ENCODE data around the gene RNF128.

The RNF128 gene

GRCh38 chrX:106726485-106727437 is at the start of gene RNF128:
Gene RNF128, plus strand, starts transcription at chrX:106726701. Its CDS starts 213 bp downstream, at chrX:106726914.
- peak; percentile 1 for DNase-seq

GRCh38 chrX:106680716-106681115 is 45.8 kb upstream of the RNF128 start:
- DNase-seq, result no peak

GRCh38 chrX:106684207-106684606 is 42.3 kb upstream of the RNF128 start:
- DNase-seq, result no peak

GRCh38 chrX:106692425-106693065 is 34.0 kb upstream of the RNF128 start:
- DNase-seq, result no peak

GRCh38 chrX:106696502-106696901 is 30.0 kb upstream of the RNF128 start:
- DNase-seq, result no peak

- DNase-seq, result no peak
Observed at GRCh38 chrX:106698693-106699092, 27.8 kb upstream of the RNF128 start.

GRCh38 chrX:106702636-106703035 is 23.9 kb upstream of the RNF128 start:
- no peak for DNase-seq

- no peak for DNase-seq
Observed at GRCh38 chrX:106706466-106706865, 20.0 kb upstream of the RNF128 start.

- DNase-seq, result no peak
Observed at GRCh38 chrX:106707771-106708454, 18.6 kb upstream of the RNF128 start.

GRCh38 chrX:106710771-106711170 is 15.7 kb upstream of the RNF128 start:
- no peak for DNase-seq

GRCh38 chrX:106711375-106711774 is 15.1 kb upstream of the RNF128 start:
- no peak for DNase-seq

GRCh38 chrX:106716004-106716403 is 10.5 kb upstream of the RNF128 start:
- DNase-seq, result no peak

- DNase-seq, result no peak
Observed at GRCh38 chrX:106716463-106716862, 10.0 kb upstream of the RNF128 start.

GRCh38 chrX:106718709-106719108 is 7.8 kb upstream of the RNF128 start:
- DNase-seq, result no peak

- no peak for DNase-seq
Observed at GRCh38 chrX:106725931-106726330, 570 bp upstream of the RNF128 start.

GRCh38 chrX:106728337-106728736 is 1.8 kb downstream of the RNF128 start:
- no peak for DNase-seq

- no peak for DNase-seq
Observed at GRCh38 chrX:106730401-106730800, 3.9 kb downstream of the RNF128 start.

GRCh38 chrX:106731590-106731989 is 5.1 kb downstream of the RNF128 start:
- DNase-seq, result no peak

GRCh38 chrX:106734827-106735226 is 8.3 kb downstream of the RNF128 start:
- no peak for DNase-seq

GRCh38 chrX:106740193-106740780 is 13.8 kb downstream of the RNF128 start:
- no peak for DNase-seq

- DNase-seq, result no peak
Observed at GRCh38 chrX:106742193-106742592, 15.7 kb downstream of the RNF128 start.

- no peak for DNase-seq
Observed at GRCh38 chrX:106742805-106743204, 16.3 kb downstream of the RNF128 start.

- DNase-seq, result no peak
Observed at GRCh38 chrX:106748377-106748776, 21.9 kb downstream of the RNF128 start.

Measured in CD4-positive, alpha-beta T cell treated with Interleukin-12 subunit alpha and Interleukin-12 subunit beta, for 1 hour (primary cell).